Adipose tissue (tissue), 3 donors: ENCODE data around the gene FHDC1. TPM values are rescaled to one million over a fixed set of nuclear protein-coding genes. Genes with fewer than 3 reads are reported as not detected.

Source experiments
- H3K27ac ChIP-seq: one replicate; pipeline ENCODE4 v1.5.1; 2013; ENCODE audit warnings: low read depth, low read length
- WGBS, 3 donors: extraction: QIAGEN DNeasy Blood & Tissue Kit; methylation state at CpG; one replicate each; pipeline ENCODE4 v1.1.7; 2013; 5-methylcytosine and 5-hydroxymethylcytosine counted together
- polyA plus RNA-seq, 3 donors: library from polyadenylated mRNA; stranded (reverse); fragments of 200-250 nt; gene quantifications; one replicate each; pipeline ENCODE4 v1.2.3, GENCODE V29; 2013
- donor health status: healthy with polysubstance abuse.
- donor health status: Bipolar disorder and iron deficiency.
- donor health status: healthy.

FHDC1 gene
- polyA plus RNA-seq, 3 donors = 0.61 to 1.5 (median 0.69) TPM

GRCh38 chr4:152927737-152928136 lies 8.4 kb upstream of the FHDC1 start:
- 90 to 100% (median 94%) methylated on average over 3 of the region's 3 CpGs for WGBS, 3 donors
- H3K27ac ChIP-seq = no peak overlapping the region

GRCh38 chr4:152928286-152928685 lies 7.8 kb upstream of the FHDC1 start:
- 93 to 96% (median 94%) methylated on average over 4 of the region's 4 CpGs for WGBS, 3 donors
- H3K27ac ChIP-seq = no peak overlapping the region

- no peak overlapping the region for H3K27ac ChIP-seq
- 23 to 53% (median 44%) methylated on average over 1 of the region's 1 CpG for WGBS, 3 donors
Observed at GRCh38 chr4:152929888-152930287, 6.2 kb upstream of the FHDC1 start.

GRCh38 chr4:152935143-152935542 lies 980 bp upstream of the FHDC1 start:
- H3K27ac ChIP-seq = no peak overlapping the region
- WGBS, 3 donors = 21 to 36% (median 35%) methylated on average over 16 of the region's 16 CpGs

GRCh38 chr4:152936446-152937335 lies 568 bp downstream of the FHDC1 start:
- no peak overlapping the region for H3K27ac ChIP-seq
- 0% methylated on average over 77 to 93 of the region's 93 CpGs for WGBS, 3 donors

GRCh38 chr4:152937336-152938236 lies 1.5 kb downstream of the FHDC1 start:
- H3K27ac ChIP-seq = no peak overlapping the region
- 0 to 1% (median 1%) methylated on average over 61 to 91 of the region's 91 CpGs for WGBS, 3 donors

GRCh38 chr4:152938237-152938947 lies 2.3 kb downstream of the FHDC1 start:
- no peak overlapping the region for H3K27ac ChIP-seq
- WGBS, 3 donors = 18 to 25% (median 22%) methylated on average over 17 of the region's 17 CpGs

- WGBS, 3 donors = 94 to 98% (median 96%) methylated on average over 2 of the region's 2 CpGs
- H3K27ac ChIP-seq = no peak overlapping the region
Observed at GRCh38 chr4:152939621-152940020, 3.5 kb downstream of the FHDC1 start.

- 90 to 93% (median 91%) methylated on average over 2 of the region's 2 CpGs for WGBS, 3 donors
- H3K27ac ChIP-seq = no peak overlapping the region
Observed at GRCh38 chr4:152940461-152940860, 4.3 kb downstream of the FHDC1 start.

- H3K27ac ChIP-seq = no peak overlapping the region
- WGBS, 3 donors = 69 to 93% (median 71%) methylated on average over 1 of the region's 1 CpG
Observed at GRCh38 chr4:152941411-152941810, 5.3 kb downstream of the FHDC1 start.

GRCh38 chr4:152942346-152942745 lies 6.2 kb downstream of the FHDC1 start:
- WGBS, 3 donors = 86 to 94% (median 93%) methylated on average over 2 of the region's 2 CpGs

GRCh38 chr4:152943672-152944071 lies 7.5 kb downstream of the FHDC1 start:
- 59 to 83% (median 63%) methylated on average over 6 of the region's 6 CpGs for WGBS, 3 donors
- H3K27ac ChIP-seq = no peak overlapping the region

More at GRCh38 chr4:152942346-152942745, 6.2 kb downstream of the FHDC1 start:
- no peak overlapping the region for H3K27ac ChIP-seq

GRCh38 chr4:152944666-152945320 lies 8.7 kb downstream of the FHDC1 start:
- WGBS, 3 donors = 56 to 76% (median 67%) methylated on average over 4 of the region's 4 CpGs
- H3K27ac ChIP-seq = no peak overlapping the region

GRCh38 chr4:152945639-152946038 lies 9.5 kb downstream of the FHDC1 start:
- 94 to 96% (median 95%) methylated on average over 9 of the region's 9 CpGs for WGBS, 3 donors
- H3K27ac ChIP-seq = no peak overlapping the region

- WGBS, 3 donors = 75 to 95% (median 90%) methylated on average over 4 of the region's 4 CpGs
- no peak overlapping the region for H3K27ac ChIP-seq
Observed at GRCh38 chr4:152946446-152946845, 10.3 kb downstream of the FHDC1 start.

GRCh38 chr4:152947311-152947710 lies 11.2 kb downstream of the FHDC1 start:
- H3K27ac ChIP-seq = no peak overlapping the region
- 60 to 88% (median 74%) methylated on average over 2 of the region's 2 CpGs for WGBS, 3 donors

- H3K27ac ChIP-seq = no peak overlapping the region
- WGBS, 3 donors = 55 to 68% (median 61%) methylated on average over 6 to 8 of the region's 8 CpGs
Observed at GRCh38 chr4:152949930-152950329, 13.8 kb downstream of the FHDC1 start.
